MCF 10A (cell line): Measurements from ENCODE around the gene NCOA7. TPM values are rescaled to one million over a fixed set of nuclear protein-coding genes. Genes with fewer than 3 reads are reported as not detected.

Experiments used
- BruUV-seq: library from RNA; stranded (reverse); fragments of 400-500 nt; replicated peaks from 2 replicates; lab custom pipeline; 2021; lab: Mats Ljungman, UMichigan
- CTCF ChIA-PET: fragments of 300-600 bp; sonication (Branson Sonifier 250); formaldehyde crosslinking; extraction: SDS; loops from one replicate; lab custom pipeline; 2021; ENCODE audit warnings: antibody characterized with exemption, inconsistent platforms; lab: Yijun Ruan, JAX
- POLR2A ChIA-PET: fragments of 300-600, 350-650 bp; sonication (Branson Sonifier 250); formaldehyde crosslinking; extraction: SDS; loops from one replicate; lab custom pipeline; 2020; ENCODE audit warnings: antibody characterized with exemption, inconsistent platforms; lab: Yijun Ruan, JAX
- DNase-seq: peaks from one replicate; pipeline ENCODE4 v3.0.0-alpha.2; 2018; ENCODE audit not compliant: unreplicated experiment
- H3K27ac Mint-ChIP-seq: one replicate; pipeline ENCODE4 v1.8.0; 2022; ENCODE audit warnings: mild to moderate bottlenecking, low read depth, mixed read lengths; ENCODE audit not compliant: unreplicated experiment
- H3K27me3 Mint-ChIP-seq: one replicate; pipeline ENCODE4 v1.8.0; 2022; ENCODE audit warnings: mixed read lengths; ENCODE audit not compliant: insufficient read depth, unreplicated experiment
- H3K36me3 Mint-ChIP-seq: one replicate; pipeline ENCODE4 v1.8.0; 2022; ENCODE audit warnings: mild to moderate bottlenecking, moderate library complexity, mixed read lengths; ENCODE audit not compliant: insufficient read depth, unreplicated experiment
- H3K4me1 Mint-ChIP-seq: one replicate; pipeline ENCODE4 v1.8.0; 2022; ENCODE audit warnings: mixed read lengths; ENCODE audit not compliant: insufficient read depth, unreplicated experiment
- H3K4me3 Mint-ChIP-seq: one replicate; pipeline ENCODE4 v1.8.0; 2022; ENCODE audit warnings: mild to moderate bottlenecking, moderate library complexity, mixed read lengths; ENCODE audit not compliant: unreplicated experiment
- H3K9me3 Mint-ChIP-seq: one replicate; pipeline ENCODE4 v1.8.0; 2022; ENCODE audit warnings: mixed read lengths; ENCODE audit not compliant: unreplicated experiment
- CTCF ChIP-seq: fragments of 200-600 bp; IDR thresholded peaks from one replicate; pipeline ENCODE4 v1.8.0; 2022; ENCODE audit warnings: antibody characterized with exemption, mild to moderate bottlenecking; ENCODE audit not compliant: unreplicated experiment
- intact Hi-C: fragments of 100-400 bp; cut with micrococcal nuclease; formaldehyde crosslinking; loops from 2 replicates; pipeline ENCODE4 v1.14.1; 2022
- total RNA-seq: library from RNA; stranded (reverse); gene quantifications from 2 replicates; pipeline ENCODE4 v1.2.3, GENCODE V29; 2022

The NCOA7 gene
- total RNA-seq, 1 experiment from 2014 or later: 52.3 TPM

GRCh38 chr6:125793280-125793679 is 2.5 kb downstream of the NCOA7 start:
- Mint-ChIP-seq H3K36me3 (peaks cover 7% of the 10 kb centered on the region), H3K27ac (peak overlapping the region; percentile 17), H3K4me1 (peaks cover 48% of the 10 kb centered on the region), H3K9me3 (no peaks in the 10 kb centered on the region), H3K4me3 (peak overlapping the region; percentile 93), H3K27me3 (no peaks in the 10 kb centered on the region)
- no peak for TF ChIP-seq CTCF
- no TSS peak for BruUV-seq
- POLR2A ChIA-PET: interaction anchor here (0.5 to 7.1 kb wide), 18 partner anchors 11 to 193 kb away, joined by 3 to 207 read pairs (median 6); partner anchors contain the start of genes HINT3 and TRMT11
- peak; percentile 38 for DNase-seq
- intact Hi-C loops: no loop called here
- CTCF ChIA-PET: interaction anchor here (0.7 to 14.9 kb wide), 5 partner anchors 11 to 180 kb away, joined by 3 to 270 read pairs (median 6); partner anchors contain the start of gene HINT3

- CTCF ChIA-PET: interaction anchor here (0.7 to 14.9 kb wide), 5 partner anchors 11 to 763 kb away, joined by 3 to 270 read pairs (median 6); partner anchors contain the start of gene HINT3
- H3K27ac Mint-ChIP-seq: peak overlapping the region; percentile 17
Measured at GRCh38 chr6:125793863-125794262, 3.1 kb downstream of the NCOA7 start.

DNA sequence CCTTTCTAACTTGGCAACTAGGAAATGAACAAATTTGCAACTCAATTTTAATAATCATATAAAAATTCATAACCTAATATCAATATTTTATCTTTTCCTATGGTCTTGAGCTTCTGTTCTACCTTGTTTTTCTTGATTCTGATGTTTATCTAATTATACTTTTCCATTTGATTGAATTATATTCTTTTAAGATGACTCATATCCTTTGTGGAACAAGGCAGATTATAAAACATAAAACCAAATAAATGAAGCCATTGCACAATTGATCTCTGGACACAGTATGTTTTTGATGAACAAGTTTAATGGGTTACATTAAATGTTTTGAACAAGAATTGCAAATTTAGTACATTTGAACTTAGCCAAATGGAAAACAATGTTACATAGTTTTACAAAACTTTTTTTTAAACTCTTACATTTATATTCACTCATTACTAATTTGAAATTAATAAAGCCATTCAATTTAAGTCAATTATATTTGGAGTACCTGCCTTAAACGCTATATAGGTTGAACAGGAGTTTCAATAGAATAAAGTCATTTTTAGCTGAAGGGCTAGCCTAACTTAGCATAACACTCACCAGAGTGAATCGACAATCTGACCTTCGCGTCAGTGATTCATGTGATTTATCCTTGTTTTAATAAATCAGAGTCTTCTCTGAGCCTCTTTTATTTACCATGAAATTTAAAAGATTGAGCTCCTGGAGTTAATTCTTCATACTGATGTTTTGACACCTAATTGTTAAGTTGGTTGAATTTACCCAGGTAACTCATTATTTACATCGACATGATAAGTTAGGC is 3.8 kb downstream of the NCOA7 start:
- Mint-ChIP-seq H3K27ac (peak overlapping the region; percentile 17), H3K27me3 (no peaks in the 10 kb centered on the region), H3K4me1 (peaks cover 51% of the 10 kb centered on the region), H3K4me3 (peak overlapping the region; percentile 93), H3K9me3 (no peaks in the 10 kb centered on the region), H3K36me3 (peaks cover 14% of the 10 kb centered on the region)
- ChIA-PET POLR2A (interaction anchor here (0.7 to 7.1 kb wide), 29 partner anchors 9 to 484 kb away, joined by 3 to 207 read pairs (median 4); partner anchors contain the start of genes HINT3 and TRMT11), CTCF (interaction anchor here (0.5 to 14.9 kb wide), 5 partner anchors 12 to 763 kb away, joined by 3 to 270 read pairs (median 3); partner anchors contain the start of gene HINT3)
- DNase-seq: peak; percentile 53
- intact Hi-C loops: no loop called here
- BruUV-seq: no TSS peak
- TF ChIP-seq CTCF: no peak

More at GRCh38 chr6:125793863-125794262, 3.1 kb downstream of the NCOA7 start:
- no peak for DNase-seq
- Mint-ChIP-seq H3K27me3 (no peaks in the 10 kb centered on the region), H3K9me3 (no peaks in the 10 kb centered on the region), H3K4me3 (peak overlapping the region; percentile 93), H3K36me3 (peaks cover 8% of the 10 kb centered on the region), H3K4me1 (peaks cover 51% of the 10 kb centered on the region)
- POLR2A ChIA-PET: interaction anchor here (0.7 to 7.1 kb wide), 28 partner anchors 11 to 483 kb away, joined by 3 to 207 read pairs (median 4); partner anchors contain the start of genes HINT3 and TRMT11
- BruUV-seq: no TSS peak
- no peak for TF ChIP-seq CTCF
- intact Hi-C loops: no loop called here

DNA sequence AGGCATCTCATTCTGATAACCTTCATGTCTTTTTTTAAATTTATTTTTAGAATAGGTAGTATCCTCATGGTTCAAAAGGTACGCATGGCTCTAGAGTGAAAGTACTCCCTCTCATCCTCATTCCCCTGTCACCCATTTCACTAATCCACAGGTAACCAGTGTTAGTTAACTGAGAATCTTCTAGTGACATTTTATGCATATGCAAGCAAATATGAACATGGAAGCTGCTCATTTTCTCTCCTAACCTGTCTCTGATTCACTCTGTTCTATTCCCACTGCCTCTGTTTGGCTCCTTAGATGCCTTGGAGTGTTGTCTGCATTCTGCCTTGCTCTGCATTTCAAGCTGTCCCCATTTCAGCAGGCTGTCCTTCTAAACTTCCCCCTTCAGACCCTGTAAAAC is 4.5 kb downstream of the NCOA7 start:
- Mint-ChIP-seq H3K4me1 (peaks cover 47% of the 10 kb centered on the region), H3K9me3 (no peaks in the 10 kb centered on the region), H3K4me3 (no peak overlapping the region), H3K27ac (peak overlapping the region; percentile 17), H3K27me3 (no peaks in the 10 kb centered on the region), H3K36me3 (peaks cover 8% of the 10 kb centered on the region)
- ChIA-PET CTCF (interaction anchor here (0.5 to 14.9 kb wide), 6 partner anchors 12 to 160 kb away, joined by 3 to 270 read pairs (median 4); partner anchors contain the start of gene HINT3), POLR2A (interaction anchor here (0.7 to 7.1 kb wide), 14 partner anchors 9 to 598 kb away, joined by 3 to 207 read pairs (median 5); partner anchors contain the start of genes HINT3 and TRMT11)
- no peak for TF ChIP-seq CTCF
- BruUV-seq: no TSS peak
- no peak for DNase-seq
- intact Hi-C loops: no loop called here
